Measurements from ENCODE around the gene MIB2.
"Not testable (repeated sequence)": the region's sequence is repeated elsewhere in the genome, so short reads cannot be mapped to it uniquely, and the experiment has no call there.

GRCh38 chr1:1595341-1595740 lies 20.0 kb upstream of the MIB2 start:
- not testable (repeated sequence) for TF ChIP-seq POLR2A, SPI1, POLR2AphosphoS5 (IDR thresholded peaks at IDR 0.05; ENCODE audit: low read depth, low read length)

Measured in GM12891 (cell line).